Retinal pigment epithelial cell (primary cell): ENCODE results near the gene CTTNBP2NL.
"Not testable (repeated sequence)": the region's sequence is repeated elsewhere in the genome, so short reads cannot be mapped to it uniquely, and the experiment has no call there.

Source experiments
- DNase-seq: peaks from one replicate; pipeline ENCODE4 v3.0.0-alpha.2; 2010; ENCODE audit warnings: low read depth
- H3K4me3 ChIP-seq: 2 replicates; pipeline ENCODE4 v1.5.1; 2011; ENCODE audit warnings: mild to moderate bottlenecking, low read length, control low read depth, moderate library complexity
- TF ChIP-seq, protein P1 (sequence below): conservative IDR thresholded peaks from 2 replicates; pipeline ENCODE4 v1.5.1; 2011; ENCODE audit warnings: low read depth, low read length, control low read depth, inconsistent platforms

CTTNBP2NL gene

GRCh38 chr1:112387807-112388206, 8.2 kb upstream of the CTTNBP2NL start:
- DNase-seq, result no peak
- TF ChIP-seq, protein P1, sequence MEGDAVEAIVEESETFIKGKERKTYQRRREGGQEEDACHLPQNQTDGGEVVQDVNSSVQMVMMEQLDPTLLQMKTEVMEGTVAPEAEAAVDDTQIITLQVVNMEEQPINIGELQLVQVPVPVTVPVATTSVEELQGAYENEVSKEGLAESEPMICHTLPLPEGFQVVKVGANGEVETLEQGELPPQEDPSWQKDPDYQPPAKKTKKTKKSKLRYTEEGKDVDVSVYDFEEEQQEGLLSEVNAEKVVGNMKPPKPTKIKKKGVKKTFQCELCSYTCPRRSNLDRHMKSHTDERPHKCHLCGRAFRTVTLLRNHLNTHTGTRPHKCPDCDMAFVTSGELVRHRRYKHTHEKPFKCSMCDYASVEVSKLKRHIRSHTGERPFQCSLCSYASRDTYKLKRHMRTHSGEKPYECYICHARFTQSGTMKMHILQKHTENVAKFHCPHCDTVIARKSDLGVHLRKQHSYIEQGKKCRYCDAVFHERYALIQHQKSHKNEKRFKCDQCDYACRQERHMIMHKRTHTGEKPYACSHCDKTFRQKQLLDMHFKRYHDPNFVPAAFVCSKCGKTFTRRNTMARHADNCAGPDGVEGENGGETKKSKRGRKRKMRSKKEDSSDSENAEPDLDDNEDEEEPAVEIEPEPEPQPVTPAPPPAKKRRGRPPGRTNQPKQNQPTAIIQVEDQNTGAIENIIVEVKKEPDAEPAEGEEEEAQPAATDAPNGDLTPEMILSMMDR, result no peak
- no peak overlapping the region for H3K4me3 ChIP-seq

DNA sequence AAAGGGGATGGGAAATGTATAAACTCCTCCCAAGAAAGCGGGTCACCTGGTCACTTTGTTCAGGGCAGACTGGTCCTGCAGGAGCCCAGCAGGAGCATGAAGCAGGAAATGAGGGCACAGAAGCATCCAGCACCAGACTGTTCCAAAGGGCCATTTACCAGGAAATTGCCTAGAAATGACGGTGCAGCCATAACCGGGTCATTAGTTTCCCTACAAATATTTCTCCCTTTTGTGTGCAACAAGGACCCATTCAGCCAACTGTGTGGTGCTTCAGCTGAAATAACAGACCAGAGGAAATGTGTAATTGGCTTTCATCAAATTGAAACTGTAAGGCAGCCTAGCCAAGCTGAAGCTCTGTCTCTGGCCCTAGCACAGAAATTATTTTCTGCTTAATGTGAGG, 7.6 kb upstream of the CTTNBP2NL start:
- no peak for DNase-seq
- TF ChIP-seq, protein P1, result no peak
- H3K4me3 ChIP-seq, result no peak overlapping the region

DNA sequence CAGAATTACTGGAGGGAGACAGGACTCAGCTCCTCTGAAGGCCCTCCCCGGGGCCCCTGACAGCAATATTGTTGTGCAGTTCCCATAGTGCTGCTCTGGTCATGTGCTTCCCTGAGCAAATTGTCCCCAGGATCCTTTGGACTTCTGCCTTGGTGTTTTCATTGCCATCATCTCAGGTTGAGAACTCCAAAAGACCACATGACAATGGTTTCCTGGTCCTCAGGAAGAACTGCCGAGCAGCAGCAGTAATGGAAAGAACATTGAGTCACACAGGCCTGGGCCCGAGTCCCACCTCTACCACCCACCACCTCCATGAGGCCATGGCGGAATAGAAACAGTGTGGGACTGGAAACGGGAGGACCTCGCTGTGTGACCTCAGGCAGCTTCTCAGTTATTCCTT, 6.3 kb upstream of the CTTNBP2NL start:
- H3K4me3 ChIP-seq, result no peak overlapping the region
- TF ChIP-seq, protein P1, result no peak
- no peak for DNase-seq

DNA sequence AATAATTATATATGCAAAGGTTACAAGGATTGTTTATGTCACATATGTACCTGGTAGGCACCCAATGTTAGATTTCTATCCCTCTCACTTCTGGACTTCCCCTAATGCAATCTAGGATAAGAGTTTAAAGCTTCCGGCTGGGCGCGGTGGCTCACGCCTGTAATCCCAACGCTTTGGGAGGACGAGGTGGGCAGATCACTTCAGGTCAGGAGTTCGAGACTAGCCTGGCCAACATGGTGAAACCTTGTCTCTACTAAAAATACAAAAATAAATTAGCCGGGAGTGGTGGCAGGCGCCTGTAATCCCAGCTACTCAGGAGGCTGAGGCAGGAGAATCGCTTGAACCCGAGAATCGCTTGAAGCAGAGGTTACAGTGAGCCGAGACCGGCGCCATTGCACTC, 5.7 kb upstream of the CTTNBP2NL start:
- DNase-seq, H3K4me3 ChIP-seq: not testable (repeated sequence)

DNA sequence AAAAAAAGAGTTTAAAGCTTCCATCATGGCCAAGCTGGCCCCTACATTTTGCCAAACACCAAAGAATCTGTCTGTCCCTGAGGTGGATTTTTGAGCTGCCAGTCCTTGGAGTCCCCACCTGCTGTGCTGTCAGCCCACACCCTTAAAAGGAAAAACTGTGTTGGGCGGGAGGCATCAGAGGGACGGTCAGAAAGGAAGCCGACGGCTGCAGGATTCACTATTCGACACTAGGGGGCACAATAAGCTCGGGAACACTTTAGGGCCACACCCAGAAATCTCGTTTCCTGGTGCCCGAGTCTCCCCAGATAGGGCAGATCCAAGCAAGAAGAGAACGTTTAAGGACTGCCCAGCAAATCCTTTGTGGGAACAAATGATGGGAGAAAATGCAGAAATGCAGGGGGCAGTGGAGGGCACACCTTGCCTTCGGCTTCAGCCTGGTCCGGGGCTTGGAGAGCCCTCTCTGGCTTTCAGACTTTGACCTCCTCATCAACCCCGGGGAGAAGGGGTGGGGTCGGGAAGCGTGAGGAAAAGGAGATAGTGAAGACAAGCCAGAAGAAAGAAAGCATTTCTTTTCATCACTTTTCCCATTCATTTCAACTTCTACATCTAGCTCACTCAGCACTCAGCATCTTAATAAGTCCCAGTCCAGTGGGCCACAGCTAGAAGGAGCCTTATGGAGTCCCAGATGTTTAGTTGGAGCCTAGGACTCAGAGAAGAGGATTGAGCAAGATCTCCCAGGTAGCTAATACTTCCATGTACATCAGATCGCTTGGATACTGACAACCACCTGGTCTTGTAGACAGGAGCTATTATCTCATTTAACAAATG, 5.0 kb upstream of the CTTNBP2NL start:
- peak overlapping the region; percentile 45 for H3K4me3 ChIP-seq
- peak; percentile 48 for DNase-seq

GRCh38 chr1:112391603-112391940, 4.4 kb upstream of the CTTNBP2NL start:
- TF ChIP-seq, protein P1, result no peak
- no peak for DNase-seq
- H3K4me3 ChIP-seq, result no peak overlapping the region

More for the DNA sequence above, 5.0 kb upstream of the CTTNBP2NL start:
- TF ChIP-seq, protein P1, result peak; percentile 88

DNA sequence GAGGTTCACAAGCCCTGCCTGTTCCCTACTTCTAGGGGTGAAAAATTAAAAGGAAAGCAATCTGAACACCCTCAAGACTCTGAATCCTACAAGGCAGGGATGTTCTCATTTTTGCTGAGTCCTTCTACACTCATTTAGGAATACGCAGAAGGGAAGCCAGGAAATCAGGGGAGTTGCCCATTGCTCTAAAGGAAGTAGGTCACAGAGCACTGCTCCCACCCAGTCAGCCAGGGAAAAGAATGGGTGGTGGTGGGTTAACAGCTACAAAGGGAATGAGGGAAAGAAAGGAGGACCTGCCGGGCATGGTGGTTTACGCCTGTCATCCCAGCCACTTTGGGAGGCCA, 2.4 kb upstream of the CTTNBP2NL start:
- no peak overlapping the region for H3K4me3 ChIP-seq
- TF ChIP-seq, protein P1, result no peak
- no peak for DNase-seq
